GM12864 (cell line): Measurements from ENCODE around the gene LRRC3.

ENCODE experiments used
- DNase-seq: peaks from one replicate; pipeline ENCODE4 v3.0.0-alpha.2; 2011; ENCODE audit warnings: low read depth
- H3K4me3 ChIP-seq: 2 replicates; pipeline ENCODE4 v1.5.1; 2011; ENCODE audit warnings: mild to moderate bottlenecking, low read depth, low read length, control low read depth
- TF ChIP-seq, protein P1 (sequence below): IDR thresholded peaks from 2 replicates; pipeline ENCODE4 v1.5.1; 2011; ENCODE audit warnings: low read depth, mild to moderate bottlenecking, moderate library complexity, low read length, control low read depth, inconsistent platforms; ENCODE audit errors: missing control alignments

The LRRC3 gene

DNA sequence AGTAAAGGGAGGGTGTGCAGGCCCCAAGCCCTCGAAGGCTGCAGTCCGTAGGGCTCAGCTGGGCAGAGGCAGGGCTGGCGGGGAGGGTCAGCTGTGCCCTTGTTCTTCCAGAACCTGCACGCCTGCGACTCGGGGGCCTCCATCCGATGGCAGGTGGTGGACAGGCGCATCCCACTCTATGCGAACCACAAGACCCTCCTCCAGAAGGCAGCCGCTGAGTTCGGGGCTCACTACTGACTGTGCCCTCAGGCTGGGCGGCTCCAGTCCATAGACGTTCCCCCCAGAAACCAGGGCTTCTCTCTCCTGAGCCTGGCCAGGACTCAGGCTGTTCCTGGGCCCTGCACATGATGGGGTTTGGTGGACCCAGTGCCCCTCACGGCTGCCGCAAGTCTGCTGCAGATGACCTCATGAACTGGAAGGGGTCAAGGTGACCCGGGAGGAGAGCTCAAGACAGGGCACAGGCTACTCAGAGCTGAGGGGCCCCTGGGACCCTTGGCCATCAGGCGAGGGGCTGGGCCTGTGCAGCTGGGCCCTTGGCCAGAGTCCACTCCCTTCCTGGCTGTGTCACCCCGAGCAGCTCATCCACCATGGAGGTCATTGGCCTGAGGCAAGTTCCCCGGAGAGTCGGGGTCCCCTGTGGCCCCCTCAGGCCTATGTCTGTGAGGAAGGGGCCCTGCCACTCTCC lies 13.6 kb upstream of the LRRC3 start:
- H3K4me3 ChIP-seq, result no peak overlapping the region
- no peak for DNase-seq
- TF ChIP-seq, protein P1, sequence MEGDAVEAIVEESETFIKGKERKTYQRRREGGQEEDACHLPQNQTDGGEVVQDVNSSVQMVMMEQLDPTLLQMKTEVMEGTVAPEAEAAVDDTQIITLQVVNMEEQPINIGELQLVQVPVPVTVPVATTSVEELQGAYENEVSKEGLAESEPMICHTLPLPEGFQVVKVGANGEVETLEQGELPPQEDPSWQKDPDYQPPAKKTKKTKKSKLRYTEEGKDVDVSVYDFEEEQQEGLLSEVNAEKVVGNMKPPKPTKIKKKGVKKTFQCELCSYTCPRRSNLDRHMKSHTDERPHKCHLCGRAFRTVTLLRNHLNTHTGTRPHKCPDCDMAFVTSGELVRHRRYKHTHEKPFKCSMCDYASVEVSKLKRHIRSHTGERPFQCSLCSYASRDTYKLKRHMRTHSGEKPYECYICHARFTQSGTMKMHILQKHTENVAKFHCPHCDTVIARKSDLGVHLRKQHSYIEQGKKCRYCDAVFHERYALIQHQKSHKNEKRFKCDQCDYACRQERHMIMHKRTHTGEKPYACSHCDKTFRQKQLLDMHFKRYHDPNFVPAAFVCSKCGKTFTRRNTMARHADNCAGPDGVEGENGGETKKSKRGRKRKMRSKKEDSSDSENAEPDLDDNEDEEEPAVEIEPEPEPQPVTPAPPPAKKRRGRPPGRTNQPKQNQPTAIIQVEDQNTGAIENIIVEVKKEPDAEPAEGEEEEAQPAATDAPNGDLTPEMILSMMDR, result no peak

DNA sequence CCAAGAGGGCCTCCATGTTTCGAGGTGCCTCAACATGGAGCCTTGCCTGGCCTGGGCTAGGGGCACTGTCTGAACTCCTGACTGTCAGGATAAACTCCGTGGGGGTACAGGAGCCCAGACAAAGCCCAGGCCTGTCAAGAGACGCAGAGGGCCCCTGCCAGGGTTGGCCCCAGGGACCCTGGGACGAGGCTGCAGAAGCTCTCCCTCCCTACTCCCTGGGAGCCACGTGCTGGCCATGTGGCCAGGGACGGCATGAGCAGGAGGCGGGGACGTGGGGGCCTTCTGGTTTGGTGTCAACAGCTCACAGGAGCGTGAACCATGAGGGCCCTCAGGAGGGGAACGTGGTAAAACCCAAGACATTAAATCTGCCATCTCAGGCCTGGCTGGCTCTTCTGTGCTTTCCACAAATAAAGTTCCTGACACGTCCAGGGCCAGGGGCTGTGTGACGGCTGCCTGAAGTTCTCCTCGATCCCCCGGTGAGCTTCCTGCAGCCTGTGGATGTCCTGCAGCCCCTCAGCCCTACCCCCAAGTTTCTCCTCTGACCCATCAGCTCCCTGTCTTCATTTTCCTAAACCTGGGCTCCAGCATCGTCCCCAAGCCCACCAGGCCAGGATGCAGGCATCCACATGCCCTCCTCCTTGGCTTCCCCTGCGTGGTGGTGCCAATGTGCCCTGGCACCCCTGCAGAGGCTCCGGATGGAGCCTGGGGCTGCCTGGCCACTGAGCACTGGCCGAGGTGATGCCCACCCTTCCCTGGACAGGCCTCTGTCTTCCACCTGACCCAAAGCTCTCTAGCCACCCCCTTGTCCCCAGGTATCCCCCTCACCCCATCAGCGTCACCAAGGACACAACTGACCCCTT lies 12.8 kb upstream of the LRRC3 start:
- TF ChIP-seq, protein P1, result no peak
- H3K4me3 ChIP-seq, result no peak overlapping the region
- no peak for DNase-seq

DNA sequence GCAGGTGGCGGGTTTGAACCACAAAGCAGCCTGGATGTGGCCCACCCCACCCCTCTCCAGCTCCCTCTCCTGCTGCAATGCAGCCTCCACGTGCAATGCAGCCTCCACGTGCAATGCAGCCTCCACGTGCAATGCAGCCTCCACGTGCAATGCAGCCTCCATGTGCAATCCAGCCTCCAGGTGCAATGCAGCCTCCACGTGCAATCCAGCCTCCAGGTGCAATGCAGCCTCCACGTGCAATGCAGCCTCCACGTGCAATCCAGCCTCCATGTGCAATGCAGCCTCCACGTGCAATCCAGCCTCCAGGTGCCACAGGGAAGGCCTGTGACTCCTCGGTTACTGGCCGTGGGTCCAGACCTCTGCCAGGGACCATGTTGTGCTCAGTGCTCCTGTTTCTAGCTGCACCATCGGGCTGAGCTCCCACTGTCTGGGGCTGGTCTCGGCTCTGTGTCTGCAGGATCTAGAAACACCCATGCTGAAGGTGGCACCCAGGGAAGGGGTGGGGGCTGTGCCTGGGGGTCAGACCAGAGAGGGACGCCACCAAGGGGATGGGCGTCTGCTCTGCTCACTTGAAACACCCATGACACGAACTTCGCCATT lies 11.9 kb upstream of the LRRC3 start:
- TF ChIP-seq, protein P1, result no peak
- no peak overlapping the region for H3K4me3 ChIP-seq
- DNase-seq, result no peak

DNA sequence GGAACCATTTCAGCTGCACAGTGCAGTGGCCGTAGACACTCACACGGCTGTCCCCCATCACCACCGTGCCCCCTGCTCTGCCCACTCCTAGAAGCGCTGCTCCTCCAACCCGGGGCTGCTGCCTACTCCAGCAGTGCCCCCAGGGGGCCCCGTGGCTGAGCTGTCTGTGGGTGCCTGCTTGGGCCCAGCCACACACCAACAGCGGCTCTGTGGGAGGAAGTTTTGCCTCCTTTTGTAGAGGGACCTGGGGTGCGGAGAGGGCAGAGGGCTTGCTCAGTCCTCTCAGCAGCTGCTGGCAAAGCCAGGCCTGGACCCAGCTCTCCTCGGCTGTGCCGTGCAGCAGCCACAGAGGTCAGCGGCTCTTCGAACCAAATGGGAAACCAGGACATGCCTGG lies 11.4 kb upstream of the LRRC3 start:
- no peak overlapping the region for H3K4me3 ChIP-seq
- no peak for DNase-seq
- TF ChIP-seq, protein P1, result no peak

DNA sequence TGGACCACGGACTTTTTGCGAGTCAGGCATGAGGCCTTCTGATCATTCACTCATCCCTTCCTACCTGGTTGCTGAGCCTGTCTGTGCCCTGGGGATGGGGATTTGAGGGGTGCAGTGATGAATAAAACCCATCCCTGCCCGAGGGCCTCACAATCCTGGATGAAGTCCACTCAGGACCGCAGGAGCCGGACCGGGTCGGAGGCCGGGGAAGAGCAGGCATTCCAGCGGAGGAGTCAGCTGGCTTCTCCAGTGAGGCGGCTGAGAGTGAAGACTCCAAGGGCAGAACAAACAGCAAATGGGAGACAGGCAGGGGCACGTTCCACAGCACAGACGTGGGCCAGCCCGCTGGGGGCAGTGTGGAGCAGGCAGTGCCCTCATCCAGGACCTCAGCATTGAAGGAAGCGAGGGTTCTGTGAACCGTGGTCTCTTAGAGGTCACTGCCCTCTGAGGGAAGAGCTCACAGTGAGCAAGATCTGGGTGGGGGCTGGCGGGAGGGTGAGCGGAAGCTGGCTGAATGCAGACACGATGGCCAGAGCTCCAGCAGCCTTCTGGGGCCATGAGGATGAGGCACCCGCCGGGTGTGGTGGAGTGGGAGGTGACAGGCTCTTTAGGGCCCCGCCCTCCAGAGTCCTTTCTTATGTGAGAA lies 10.9 kb upstream of the LRRC3 start:
- TF ChIP-seq, protein P1, result peak; percentile 60
- no peak overlapping the region for H3K4me3 ChIP-seq
- no peak for DNase-seq

DNA sequence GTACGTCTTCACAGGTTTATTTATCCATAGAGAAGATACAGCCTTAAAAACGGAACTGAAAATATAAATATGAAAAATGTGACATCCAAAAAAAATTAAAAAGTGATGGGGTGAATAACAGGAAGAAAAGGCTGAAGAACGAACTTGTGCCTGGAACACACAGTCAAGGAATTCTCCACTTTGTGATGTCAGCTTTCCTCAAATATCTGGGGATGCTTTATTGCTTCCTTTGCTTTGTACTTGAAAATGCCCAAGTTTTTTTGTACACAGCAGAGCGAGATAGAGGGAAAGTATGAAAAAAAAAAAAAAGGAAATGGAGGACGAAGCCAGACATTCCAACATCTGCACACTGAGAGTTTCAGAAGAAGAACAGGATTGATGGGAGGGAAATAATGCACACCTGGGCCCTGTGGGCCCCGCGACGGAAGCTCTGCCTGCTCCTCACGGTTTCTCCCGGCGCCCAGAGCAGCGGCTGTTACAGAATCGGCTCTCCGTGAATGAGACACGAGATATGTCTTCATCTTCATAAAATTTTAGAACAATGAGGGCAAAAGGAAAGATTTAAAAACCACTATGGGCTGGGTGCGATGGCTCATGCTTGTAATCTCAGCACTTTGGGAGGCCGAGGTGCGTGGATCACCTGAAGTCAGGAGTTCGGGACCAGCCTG lies 10.0 kb upstream of the LRRC3 start:
- no peak overlapping the region for H3K4me3 ChIP-seq
- TF ChIP-seq, protein P1, result no peak
- no peak for DNase-seq
